ENCODE measurements around the gene RRP8. TPM values are rescaled to one million over a fixed set of nuclear protein-coding genes. Genes with fewer than 3 reads are reported as not detected.

Gene RRP8
- total RNA-seq, 3 donors from 2014 or later = 37.8 to 48.2 (median 41.4) TPM

- peaks cover 15% of the 10 kb centered on the region for H3K4me1 Mint-ChIP-seq (ENCODE audit: low read depth)
- H3K4me3 Mint-ChIP-seq = no peak overlapping the region
- ATAC-seq (no peak), DNase-seq (no peak)
- no peaks in the 10 kb centered on the region for H3K9me3 Mint-ChIP-seq
- peaks cover 17% of the 10 kb centered on the region for H3K36me3 Mint-ChIP-seq (ENCODE audit: insufficient read depth)
- no peaks in the 10 kb centered on the region for H3K27me3 Mint-ChIP-seq (ENCODE audit: low read depth)
These were observed 12.6 kb upstream of the RRP8 start for GRCh38 chr11:6615882-6616585.

GRCh38 chr11:6615046-6615445, 11.6 kb upstream of the RRP8 start:
- Mint-ChIP-seq H3K4me3 (no peak overlapping the region), H3K9me3 (no peaks in the 10 kb centered on the region), H3K36me3 (ENCODE audit: insufficient read depth) (peaks cover 19% of the 10 kb centered on the region), H3K27me3 (ENCODE audit: low read depth) (no peaks in the 10 kb centered on the region), H3K4me1 (ENCODE audit: low read depth) (peaks cover 24% of the 10 kb centered on the region)
- DNase-seq (no peak), ATAC-seq (no peak)

DNA sequence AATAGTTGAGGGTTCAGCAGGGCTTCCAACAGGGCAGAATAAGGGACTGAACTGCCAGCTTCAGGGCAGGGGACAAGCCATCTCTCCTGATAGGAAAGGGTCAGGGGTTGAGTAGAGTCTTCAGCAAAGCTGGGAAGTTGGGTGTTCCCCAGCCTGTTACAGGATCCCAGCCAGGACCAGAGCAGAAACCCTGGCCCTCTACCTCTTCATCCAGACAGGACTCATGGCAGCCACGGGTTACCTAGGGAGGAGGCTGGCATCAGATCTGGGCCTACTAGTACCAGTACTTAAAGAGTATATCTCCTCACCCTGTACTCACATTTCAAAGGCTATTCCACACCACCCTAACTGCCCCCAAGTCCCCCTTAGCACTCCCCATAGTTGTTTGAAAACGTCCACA, 11.0 kb upstream of the RRP8 start:
- no peaks in the 10 kb centered on the region for H3K9me3 Mint-ChIP-seq
- ATAC-seq (no peak), DNase-seq (no peak)
- no peaks in the 10 kb centered on the region for H3K27me3 Mint-ChIP-seq (ENCODE audit: low read depth)
- H3K36me3 Mint-ChIP-seq (ENCODE audit: insufficient read depth) = peaks cover 25% of the 10 kb centered on the region
- no peak overlapping the region for H3K4me3 Mint-ChIP-seq
- peaks cover 30% of the 10 kb centered on the region for H3K4me1 Mint-ChIP-seq (ENCODE audit: low read depth)

DNA sequence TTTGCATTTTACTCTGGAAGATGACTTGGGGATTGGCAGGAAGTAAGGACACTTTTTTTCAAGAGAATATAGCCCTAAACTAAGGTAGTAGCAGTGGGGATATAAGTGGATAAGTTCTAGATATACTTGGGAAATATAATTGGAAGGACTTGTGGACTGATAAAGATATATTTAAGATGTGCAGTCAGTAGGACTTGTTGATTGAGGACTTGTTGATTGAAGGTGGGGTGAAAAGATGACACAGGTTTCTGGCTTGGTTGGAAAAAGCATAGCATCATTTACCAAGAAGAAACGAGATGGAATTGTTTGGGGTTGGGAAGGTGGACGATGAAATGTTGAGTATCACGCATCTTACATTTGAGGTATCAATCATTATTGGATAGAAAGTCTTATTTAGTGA, 10.1 kb upstream of the RRP8 start:
- peaks cover 35% of the 10 kb centered on the region for H3K4me1 Mint-ChIP-seq (ENCODE audit: low read depth)
- no peak overlapping the region for H3K4me3 Mint-ChIP-seq
- no peaks in the 10 kb centered on the region for H3K27me3 Mint-ChIP-seq (ENCODE audit: low read depth)
- no peak for DNase-seq
- ATAC-seq = no peak
- H3K9me3 Mint-ChIP-seq = no peaks in the 10 kb centered on the region
- peaks cover 33% of the 10 kb centered on the region for H3K36me3 Mint-ChIP-seq (ENCODE audit: insufficient read depth)

- Mint-ChIP-seq H3K4me3 (peak within 1 kb of the TSS; percentile 91), H3K4me1 (ENCODE audit: low read depth) (peaks cover 45% of the 10 kb centered on the region), H3K27me3 (ENCODE audit: low read depth) (no peaks in the 10 kb centered on the region), H3K36me3 (ENCODE audit: insufficient read depth) (peaks cover 37% of the 10 kb centered on the region), H3K9me3 (no peaks in the 10 kb centered on the region)
- DNase-seq = peak; percentile 95
- ATAC-seq = peak; percentile 84 to 86
These were observed 9.0 kb upstream of the RRP8 start, which contains the start of gene TAF10 for GRCh38 chr11:6612213-6613041. Gene TAF10 (minus strand): TSS chr11:6612216. CDS start chr11:6612189, 27 bp downstream.

DNA sequence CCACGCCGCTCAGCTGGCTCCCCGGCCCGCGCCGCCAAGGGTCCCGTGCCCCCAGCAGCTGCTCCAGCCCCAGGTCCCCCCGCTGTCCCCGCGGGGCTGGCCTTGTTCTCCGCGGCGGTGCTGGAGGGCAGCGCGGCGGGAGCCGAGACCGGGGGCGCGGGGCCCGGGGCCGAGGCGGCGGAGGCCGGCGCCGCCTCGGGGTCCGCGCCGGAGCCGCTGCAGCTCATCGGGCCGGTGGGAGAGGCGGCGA, 8.5 kb upstream of the RRP8 start:
- H3K4me1 Mint-ChIP-seq (ENCODE audit: low read depth) = peaks cover 47% of the 10 kb centered on the region
- H3K4me3 Mint-ChIP-seq = peak overlapping the region; percentile 91
- peaks cover 40% of the 10 kb centered on the region for H3K36me3 Mint-ChIP-seq (ENCODE audit: insufficient read depth)
- no peaks in the 10 kb centered on the region for H3K9me3 Mint-ChIP-seq
- ATAC-seq (no peak), DNase-seq (no peak)
- no peaks in the 10 kb centered on the region for H3K27me3 Mint-ChIP-seq (ENCODE audit: low read depth)

DNA sequence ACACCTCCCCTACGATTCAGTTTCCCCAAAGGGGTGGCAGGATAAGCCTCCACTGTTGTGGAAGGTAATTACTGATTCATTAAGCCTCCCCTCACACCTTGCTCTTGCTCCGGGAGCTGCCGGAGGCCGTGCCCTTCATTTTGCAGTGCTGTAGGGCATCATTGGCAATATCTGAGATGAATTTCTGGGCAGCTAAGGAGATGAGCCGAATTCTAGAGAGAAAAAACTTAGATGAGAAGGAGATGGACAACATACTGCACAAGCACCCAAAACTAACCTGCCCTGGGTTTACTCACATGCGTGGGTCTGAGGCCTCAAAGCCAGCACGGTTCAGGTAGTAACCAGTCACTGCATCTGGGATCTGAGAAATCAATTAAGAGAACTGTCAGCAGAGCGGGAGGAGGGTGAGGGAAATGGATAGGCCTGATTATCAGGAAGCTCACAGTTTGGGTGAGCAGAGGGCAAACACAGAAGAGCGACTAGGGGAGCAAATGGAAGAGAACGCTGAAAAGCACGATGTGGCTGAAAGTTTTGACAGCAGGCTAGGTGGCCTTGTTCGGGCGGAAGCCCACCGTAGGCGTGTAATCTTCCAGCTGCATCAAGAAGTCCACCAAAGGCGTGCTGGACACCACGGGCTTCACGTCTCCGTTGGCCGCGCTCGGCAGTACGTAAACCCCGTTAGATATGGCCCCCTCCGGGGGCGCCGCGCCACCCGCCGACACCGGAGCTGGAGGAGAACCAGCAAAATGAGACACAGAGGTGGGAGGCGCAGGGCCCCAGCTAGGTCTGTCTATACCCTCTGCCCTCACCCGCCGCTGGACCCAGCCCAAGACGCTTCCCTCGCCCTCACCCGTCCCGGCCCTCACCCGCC, 7.9 kb upstream of the RRP8 start:
- peaks cover 40% of the 10 kb centered on the region for H3K36me3 Mint-ChIP-seq (ENCODE audit: insufficient read depth)
- peak; percentile 30 for DNase-seq

GRCh38 chr11:6610591-6610990, 7.2 kb upstream of the RRP8 start:
- Mint-ChIP-seq H3K4me3 (peak overlapping the region; percentile 91), H3K4me1 (ENCODE audit: low read depth) (peaks cover 39% of the 10 kb centered on the region), H3K36me3 (ENCODE audit: insufficient read depth) (peaks cover 34% of the 10 kb centered on the region), H3K9me3 (no peaks in the 10 kb centered on the region), H3K27me3 (ENCODE audit: low read depth) (no peaks in the 10 kb centered on the region)
- DNase-seq (no peak), ATAC-seq (no peak)

More for the DNA sequence above, 7.9 kb upstream of the RRP8 start:
- ATAC-seq = peak; percentile 19 to 21
- Mint-ChIP-seq H3K4me3 (peak overlapping the region; percentile 91), H3K27me3 (ENCODE audit: low read depth) (no peaks in the 10 kb centered on the region), H3K4me1 (ENCODE audit: low read depth) (peaks cover 44% of the 10 kb centered on the region), H3K9me3 (no peaks in the 10 kb centered on the region)

DNA sequence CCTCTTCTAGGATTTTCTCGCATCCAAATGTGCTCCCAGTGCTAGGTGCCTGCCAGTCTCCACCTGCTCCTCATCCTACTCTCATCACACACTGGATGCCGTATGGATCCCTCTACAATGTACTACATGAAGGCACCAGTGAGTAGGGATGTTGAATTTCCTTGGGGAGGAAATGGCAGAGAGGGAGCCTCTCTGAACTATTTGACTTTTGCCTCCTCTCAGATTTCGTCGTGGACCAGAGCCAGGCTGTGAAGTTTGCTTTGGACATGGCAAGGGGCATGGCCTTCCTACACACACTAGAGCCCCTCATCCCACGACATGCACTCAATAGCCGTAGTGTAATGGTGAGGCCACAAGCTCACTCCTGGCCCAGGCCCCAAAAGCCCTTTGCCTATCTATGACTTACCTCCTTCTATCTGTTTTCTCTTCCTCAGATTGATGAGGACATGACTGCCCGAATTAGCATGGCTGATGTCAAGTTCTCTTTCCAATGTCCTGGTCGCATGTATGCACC, 6.1 kb upstream of the RRP8 start:
- ATAC-seq (no peak), DNase-seq (no peak)
- Mint-ChIP-seq H3K4me1 (ENCODE audit: low read depth) (peaks cover 38% of the 10 kb centered on the region), H3K36me3 (ENCODE audit: insufficient read depth) (peaks cover 27% of the 10 kb centered on the region), H3K4me3 (no peak overlapping the region), H3K27me3 (ENCODE audit: low read depth) (no peaks in the 10 kb centered on the region), H3K9me3 (no peaks in the 10 kb centered on the region)

GRCh38 chr11:6608726-6609501, 5.5 kb upstream of the RRP8 start:
- Mint-ChIP-seq H3K36me3 (ENCODE audit: insufficient read depth) (peaks cover 27% of the 10 kb centered on the region), H3K27me3 (ENCODE audit: low read depth) (no peaks in the 10 kb centered on the region), H3K4me3 (no peak overlapping the region), H3K4me1 (ENCODE audit: low read depth) (peaks cover 38% of the 10 kb centered on the region), H3K9me3 (no peaks in the 10 kb centered on the region)
- DNase-seq (no peak), ATAC-seq (no peak)

GRCh38 chr11:6608011-6608410, 4.6 kb upstream of the RRP8 start:
- DNase-seq = no peak
- Mint-ChIP-seq H3K27me3 (ENCODE audit: low read depth) (no peaks in the 10 kb centered on the region), H3K4me3 (no peak overlapping the region), H3K36me3 (ENCODE audit: insufficient read depth) (peaks cover 27% of the 10 kb centered on the region), H3K9me3 (no peaks in the 10 kb centered on the region), H3K4me1 (ENCODE audit: low read depth) (peaks cover 38% of the 10 kb centered on the region)
- ATAC-seq = no peak

- Mint-ChIP-seq H3K27me3 (ENCODE audit: low read depth) (no peaks in the 10 kb centered on the region), H3K9me3 (no peaks in the 10 kb centered on the region), H3K4me3 (no peak overlapping the region), H3K4me1 (ENCODE audit: low read depth) (peaks cover 38% of the 10 kb centered on the region), H3K36me3 (ENCODE audit: insufficient read depth) (peaks cover 27% of the 10 kb centered on the region)
- DNase-seq (no peak), ATAC-seq (no peak)
These were observed 3.9 kb upstream of the RRP8 start for GRCh38 chr11:6607190-6607795.

- no peak for DNase-seq
- Mint-ChIP-seq H3K4me3 (no peak overlapping the region), H3K9me3 (no peaks in the 10 kb centered on the region), H3K27me3 (ENCODE audit: low read depth) (no peaks in the 10 kb centered on the region), H3K36me3 (ENCODE audit: insufficient read depth) (peaks cover 30% of the 10 kb centered on the region), H3K4me1 (ENCODE audit: low read depth) (peaks cover 38% of the 10 kb centered on the region)
- no peak for ATAC-seq
These were observed 3.2 kb upstream of the RRP8 start for GRCh38 chr11:6606471-6607189.

Measured in activated T-cell treated with anti-CD3 and anti-CD28 coated beads, Interleukin-2, amount 50 U/mL, for 4 hours (primary cell).